ENCODE results near the gene C9orf85.

DNA sequence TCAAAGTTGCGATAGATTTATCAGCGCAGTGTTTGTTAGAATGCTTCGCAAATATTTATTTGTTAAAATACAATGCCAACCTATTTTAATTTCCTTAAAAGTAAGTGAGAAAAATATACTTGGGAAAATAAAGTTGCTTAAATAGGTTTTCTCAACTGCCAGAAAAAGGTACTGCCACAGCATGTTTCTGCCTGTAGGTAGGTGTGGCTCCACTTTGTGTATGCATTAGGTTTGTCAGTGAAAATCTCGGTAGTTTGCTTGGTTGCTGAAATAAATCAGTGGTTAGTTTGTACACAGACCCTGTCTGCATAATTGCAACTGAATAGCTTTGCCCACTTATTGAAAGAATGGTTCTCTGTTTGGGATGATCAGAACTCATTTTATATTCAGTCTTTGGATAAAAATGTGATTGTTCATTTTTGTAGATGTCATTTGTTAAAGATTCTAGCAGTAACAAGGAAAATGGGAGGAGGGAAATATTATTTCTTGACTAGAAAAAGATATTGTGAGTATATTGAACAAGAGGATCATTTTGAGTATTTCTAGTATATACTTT is 25.7 kb downstream of the C9orf85 start:
- TF ChIP-seq POLR2A (IDR thresholded peaks at IDR 0.05) (no peak), EP300 (IDR thresholded peaks at IDR 0.05) (no peak)
- TF ChIP-seq, protein P1, sequence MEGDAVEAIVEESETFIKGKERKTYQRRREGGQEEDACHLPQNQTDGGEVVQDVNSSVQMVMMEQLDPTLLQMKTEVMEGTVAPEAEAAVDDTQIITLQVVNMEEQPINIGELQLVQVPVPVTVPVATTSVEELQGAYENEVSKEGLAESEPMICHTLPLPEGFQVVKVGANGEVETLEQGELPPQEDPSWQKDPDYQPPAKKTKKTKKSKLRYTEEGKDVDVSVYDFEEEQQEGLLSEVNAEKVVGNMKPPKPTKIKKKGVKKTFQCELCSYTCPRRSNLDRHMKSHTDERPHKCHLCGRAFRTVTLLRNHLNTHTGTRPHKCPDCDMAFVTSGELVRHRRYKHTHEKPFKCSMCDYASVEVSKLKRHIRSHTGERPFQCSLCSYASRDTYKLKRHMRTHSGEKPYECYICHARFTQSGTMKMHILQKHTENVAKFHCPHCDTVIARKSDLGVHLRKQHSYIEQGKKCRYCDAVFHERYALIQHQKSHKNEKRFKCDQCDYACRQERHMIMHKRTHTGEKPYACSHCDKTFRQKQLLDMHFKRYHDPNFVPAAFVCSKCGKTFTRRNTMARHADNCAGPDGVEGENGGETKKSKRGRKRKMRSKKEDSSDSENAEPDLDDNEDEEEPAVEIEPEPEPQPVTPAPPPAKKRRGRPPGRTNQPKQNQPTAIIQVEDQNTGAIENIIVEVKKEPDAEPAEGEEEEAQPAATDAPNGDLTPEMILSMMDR (IDR thresholded peaks at IDR 0.05): no peak
